HCT116 (cell line): Measurements from ENCODE around the gene IL10RB. TPM values are rescaled to one million over a fixed set of nuclear protein-coding genes. Genes with fewer than 3 reads are reported as not detected.

Experiments
- ATAC-seq: fragments of 200-7000 bp; cut with Tn5 transposase; 2 replicates; pipeline ENCODE4 v1.9.1; 2020; ENCODE audit warnings: mild to moderate bottlenecking, moderate library complexity
- BruUV-seq: library from RNA; stranded (reverse); fragments of 400-500 nt; replicated peaks from 2 replicates; lab custom pipeline; 2021; lab: Mats Ljungman, UMichigan
- CTCF ChIA-PET: fragments of 300-600 bp; sonication (Branson Sonifier 250); formaldehyde crosslinking; loops from one replicate; lab custom pipeline; 2021; ENCODE audit warnings: antibody characterized with exemption; lab: Charles Lee
- POLR2A ChIA-PET: fragments of 300-600, 350-600 bp; sonication (Branson Sonifier 250); formaldehyde crosslinking; loops from one replicate; lab custom pipeline; 2021; ENCODE audit warnings: antibody characterized with exemption; lab: Charles Lee
- RAD21 ChIA-PET, 2 experiments: fragments of 300-600 bp; sonication (Branson Sonifier 250); formaldehyde crosslinking; loops; one replicate each; lab custom pipeline; 2023; ENCODE audit warnings: low total read pairs in 2 of 2; ENCODE audit not compliant: uncharacterized antibody in 2 of 2, unreplicated experiment in 2 of 2, low non-redundant PET in 1 of 2; lab: Charles Lee
- DNase-seq: peaks from one replicate; pipeline ENCODE4 v3.0.0-alpha.2; 2010; ENCODE audit warnings: low read depth, low spot score
- H2AFZ ChIP-seq: fragments of 200-600 bp; shearing (Covaris generic), sonication (generic); 2 replicates; pipeline ENCODE4 v1.6.1; 2017; ENCODE audit warnings: low read depth, mixed run types, mixed read lengths, antibody characterized with exemption, low read length; ENCODE audit not compliant: poor library complexity, severe bottlenecking
- H3K27ac ChIP-seq: 2 replicates; pipeline ENCODE4 v1.5.1; 2012; ENCODE audit warnings: low read depth, low read length
- H3K27me3 ChIP-seq: fragments of 200-600 bp; sonication (generic); 2 replicates; pipeline ENCODE4 v1.6.1; 2016; ENCODE audit warnings: mixed run types, low read length, mixed read lengths; ENCODE audit not compliant: insufficient read depth
- H3K36me3 ChIP-seq, 2 experiments: fragments of 200-500 bp in 1 of 2; fragments of 200-600 bp in 1 of 2; sonication (Bioruptor generic) in 1 of 2; sonication (generic) in 1 of 2; 2 replicates each; pipeline versions ENCODE4 v1.5.1 to v1.6.1; 2014 to 2016; ENCODE audit warnings: low read length in 2 of 2, inconsistent platforms in 1 of 2, mixed read lengths in 1 of 2, mixed run types in 1 of 2; ENCODE audit not compliant: insufficient read depth in 2 of 2, control insufficient read depth in 1 of 2
- H3K4me1 ChIP-seq, 2 experiments: fragments of 200-600 bp in 1 of 2; sonication (generic) in 1 of 2; 2 replicates each; pipeline versions ENCODE4 v1.5.1 to v1.6.1; 2012 to 2017; ENCODE audit warnings: low read length in 2 of 2, inconsistent platforms in 1 of 2, mild to moderate bottlenecking in 1 of 2, mixed read lengths in 1 of 2, mixed run types in 1 of 2, moderate library complexity in 1 of 2; ENCODE audit not compliant: insufficient read depth in 2 of 2, control insufficient read depth in 1 of 2
- H3K4me2 ChIP-seq: fragments of 200-600 bp; sonication (generic); 2 replicates; pipeline ENCODE4 v1.6.1; 2017; ENCODE audit warnings: mixed run types, low read length, mixed read lengths
- H3K4me3 ChIP-seq, 2 experiments: fragments of 200-600 bp in 1 of 2; sonication (generic) in 1 of 2; replicated peaks in 1 of 2; 2 replicates each; pipeline ENCODE4 v1.5.1; 2011 to 2016; ENCODE audit warnings: low read length in 2 of 2, control low read depth in 1 of 2, low read depth in 1 of 2, mild to moderate bottlenecking in 1 of 2, mixed read lengths in 1 of 2, mixed run types in 1 of 2
- H3K79me2 ChIP-seq: fragments of 200-600 bp; sonication (generic); 2 replicates; pipeline ENCODE4 v1.6.1; 2017; ENCODE audit warnings: mild to moderate bottlenecking, mixed run types, low read length, moderate library complexity, mixed read lengths; ENCODE audit not compliant: insufficient read depth
- H3K9ac ChIP-seq: fragments of 200-600 bp; sonication (generic); 2 replicates; pipeline ENCODE4 v1.6.1; 2016; ENCODE audit warnings: low read length, mixed read lengths
- H3K9me2 ChIP-seq: fragments of 200-600 bp; sonication (generic), shearing (Covaris generic); 2 replicates; pipeline ENCODE4 v1.6.1; 2017; ENCODE audit warnings: mixed run types, mild to moderate bottlenecking, moderate library complexity; ENCODE audit not compliant: insufficient read depth
- H3K9me3 ChIP-seq, 2 experiments: fragments of 200-500 bp in 1 of 2; fragments of 200-600 bp in 1 of 2; sonication (Bioruptor generic) in 1 of 2; sonication (generic) in 1 of 2; 2 replicates each; pipeline ENCODE4 v1.6.1; 2014 to 2017; ENCODE audit warnings: low read length in 2 of 2, mixed read lengths in 2 of 2, inconsistent platforms in 1 of 2, low read depth in 1 of 2, mild to moderate bottlenecking in 1 of 2, mixed run types in 1 of 2, moderate library complexity in 1 of 2; ENCODE audit not compliant: control insufficient read depth in 1 of 2, insufficient read depth in 1 of 2
- H4K20me1 ChIP-seq: fragments of 200-600 bp; sonication (generic), shearing (Covaris generic); 2 replicates; pipeline ENCODE4 v1.6.1; 2017; ENCODE audit warnings: mixed run types, mild to moderate bottlenecking, moderate library complexity; ENCODE audit not compliant: insufficient read depth
- ATF3 ChIP-seq: IDR thresholded peaks from 2 replicates; pipeline ENCODE4 v1.6.1; 2012
- CBX3 ChIP-seq: IDR thresholded peaks from 2 replicates; pipeline ENCODE4 v1.6.1; 2012; ENCODE audit warnings: low read depth
- EZH2 ChIP-seq: fragments of 200-600 bp; sonication (generic); IDR thresholded peaks from 2 replicates; pipeline ENCODE4 v1.6.1; 2017; ENCODE audit warnings: antibody characterized with exemption, mixed run types
- FOSL1 ChIP-seq: IDR thresholded peaks from 2 replicates; pipeline ENCODE4 v1.6.1; 2012; ENCODE audit warnings: low read depth
- JUND ChIP-seq: IDR thresholded peaks from 2 replicates; pipeline ENCODE4 v1.6.1; 2012
- MAX ChIP-seq: IDR thresholded peaks from 2 replicates; pipeline ENCODE4 v1.6.1; 2012
- POLR2A ChIP-seq: IDR thresholded peaks from 2 replicates; pipeline ENCODE4 v1.7.0; 2011; ENCODE audit warnings: borderline replicate concordance; ENCODE audit not compliant: insufficient read depth, insufficient read length; ENCODE audit errors: extremely low read depth
- POLR2AphosphoS5 ChIP-seq: IDR thresholded peaks from 2 replicates; pipeline ENCODE4 v1.6.1; 2011; ENCODE audit warnings: mild to moderate bottlenecking, low read depth, low read length, moderate library complexity
- RAD21 ChIP-seq: IDR thresholded peaks from 2 replicates; pipeline ENCODE4 v1.6.1; 2012; ENCODE audit warnings: low read depth, mild to moderate bottlenecking
- REST ChIP-seq: IDR thresholded peaks from 2 replicates; pipeline ENCODE4 v1.6.1; 2012; ENCODE audit warnings: low read depth
- SP1 ChIP-seq: IDR thresholded peaks from 2 replicates; pipeline ENCODE4 v1.6.1; 2012; ENCODE audit warnings: low read depth
- SRF ChIP-seq: IDR thresholded peaks from 2 replicates; pipeline ENCODE4 v1.6.1; 2012; ENCODE audit warnings: low read depth
- YY1 ChIP-seq: IDR thresholded peaks from 2 replicates; pipeline ENCODE4 v1.6.1; 2011; ENCODE audit warnings: low read length, low read depth, moderate library complexity, mild to moderate bottlenecking; ENCODE audit not compliant: insufficient replicate concordance; ENCODE audit errors: extremely low read depth
- ZBTB33 ChIP-seq: IDR thresholded peaks from 2 replicates; pipeline ENCODE4 v1.6.1; 2011; ENCODE audit warnings: mild to moderate bottlenecking, low read length, moderate library complexity; ENCODE audit not compliant: insufficient replicate concordance; ENCODE audit errors: extremely low read depth
- ZFX ChIP-seq: fragments of 450-650 bp; IDR thresholded peaks from 2 replicates; pipeline ENCODE4 v1.6.1; 2017
- ZNF274 ChIP-seq: fragments of 200-500 bp; sonication (Bioruptor generic); IDR thresholded peaks from 2 replicates; pipeline ENCODE4 v1.6.1; 2014; ENCODE audit warnings: mild to moderate bottlenecking, low read depth, low read length, inconsistent platforms
- intact Hi-C: fragments of 100-400 bp; cut with micrococcal nuclease; formaldehyde crosslinking; loops from 2 replicates; pipeline ENCODE4 v1.10.0; 2022
- total RNA-seq: library from RNA; stranded (reverse); gene quantifications from one replicate; pipeline ENCODE4 v1.2.1, GENCODE V29; 2021; ENCODE audit not compliant: unreplicated experiment

IL10RB gene
- total RNA-seq, 1 experiment from 2014 or later, result 13.7 TPM

GRCh38 chr21:33244082-33244778, 21.9 kb upstream of the IL10RB start:
- Histone ChIP-seq H3K4me3 (no peak overlapping the region), H3K79me2 (no peaks in the 10 kb centered on the region), H3K4me2 (no peak overlapping the region), H4K20me1 (no peaks in the 10 kb centered on the region), H3K36me3 (peaks cover 20 to 32% of the 10 kb centered on the region in 2 experiments; a peak in 3 of 4 replicates), H3K4me1 (no peaks in the 10 kb centered on the region), H3K9me3 (no peaks in the 10 kb centered on the region), H3K27me3 (no peaks in the 10 kb centered on the region), H3K9ac (no peak overlapping the region), H3K27ac (no peak overlapping the region), H2AFZ (no peak overlapping the region), H3K9me2 (no peaks in the 10 kb centered on the region)
- RAD21 ChIA-PET, result no interaction called here
- TF ChIP-seq CBX3 (no peak), ZNF274 (no peak), ZFX (no peak), ATF3 (no peak), RAD21 (no peak), JUND (no peak), SRF (no peak), POLR2A (no peak), POLR2AphosphoS5 (no peak), MAX (no peak), FOSL1 (no peak)
- intact Hi-C loops, result no loop called here
- no peak for ATAC-seq
- CTCF ChIA-PET, result no interaction called here
- DNase-seq, result no peak
- no TSS peak for BruUV-seq
- POLR2A ChIA-PET, result no interaction called here

GRCh38 chr21:33244779-33245105, 21.4 kb upstream of the IL10RB start:
- ATAC-seq, result no peak
- ChIA-PET RAD21 (no interaction called here), CTCF (no interaction called here), POLR2A (no interaction called here)
- H3K9me2 ChIP-seq, result no peaks in the 10 kb centered on the region
- H4K20me1 ChIP-seq, result no peaks in the 10 kb centered on the region
- BruUV-seq, result no TSS peak
- H3K9ac ChIP-seq, result no peak overlapping the region
- no peaks in the 10 kb centered on the region for H3K4me1 ChIP-seq
- intact Hi-C loops, result no loop called here
- H3K4me3 ChIP-seq, result no peak overlapping the region
- no peaks in the 10 kb centered on the region for H3K9me3 ChIP-seq
- H2AFZ ChIP-seq, result no peak overlapping the region
- H3K27me3 ChIP-seq, result no peaks in the 10 kb centered on the region
- H3K36me3 ChIP-seq, result peaks cover 20 to 32% of the 10 kb centered on the region in 2 experiments; a peak in 3 of 4 replicates
- no peak overlapping the region for H3K27ac ChIP-seq
- no peak overlapping the region for H3K4me2 ChIP-seq
- DNase-seq, result no peak
- no peaks in the 10 kb centered on the region for H3K79me2 ChIP-seq
- TF ChIP-seq YY1, result no peak
- TF ChIP-seq EZH2, result no peak
- TF ChIP-seq POLR2AphosphoS5, result no peak
- TF ChIP-seq REST, result no peak
- no peak for TF ChIP-seq SP1
- TF ChIP-seq ZNF274, result no peak
- TF ChIP-seq JUND, result no peak
- no peak for TF ChIP-seq ZFX
- TF ChIP-seq ZBTB33, result no peak
